OCI-LY3 (cell line): ENCODE measurements around the gene TENM4.

ENCODE experiments used
- EZH2phosphoT487 ChIP-seq: fragments of 200-600 bp; shearing (Covaris generic); IDR thresholded peaks from 2 replicates; pipeline ENCODE4 v1.6.1; 2018; ENCODE audit warnings: antibody characterized with exemption, mixed run types, low read depth
- TF ChIP-seq, protein P1 (sequence below): fragments of 200-600, 300-600 bp; sonication (generic); IDR thresholded peaks from 2 replicates; pipeline ENCODE4 v1.5.1; 2014; ENCODE audit warnings: antibody characterized with exemption, low read length, low read depth

GRCh38 chr11:78689585-78690153, 751.2 kb downstream of the TENM4 start:
- TF ChIP-seq, protein P1, sequence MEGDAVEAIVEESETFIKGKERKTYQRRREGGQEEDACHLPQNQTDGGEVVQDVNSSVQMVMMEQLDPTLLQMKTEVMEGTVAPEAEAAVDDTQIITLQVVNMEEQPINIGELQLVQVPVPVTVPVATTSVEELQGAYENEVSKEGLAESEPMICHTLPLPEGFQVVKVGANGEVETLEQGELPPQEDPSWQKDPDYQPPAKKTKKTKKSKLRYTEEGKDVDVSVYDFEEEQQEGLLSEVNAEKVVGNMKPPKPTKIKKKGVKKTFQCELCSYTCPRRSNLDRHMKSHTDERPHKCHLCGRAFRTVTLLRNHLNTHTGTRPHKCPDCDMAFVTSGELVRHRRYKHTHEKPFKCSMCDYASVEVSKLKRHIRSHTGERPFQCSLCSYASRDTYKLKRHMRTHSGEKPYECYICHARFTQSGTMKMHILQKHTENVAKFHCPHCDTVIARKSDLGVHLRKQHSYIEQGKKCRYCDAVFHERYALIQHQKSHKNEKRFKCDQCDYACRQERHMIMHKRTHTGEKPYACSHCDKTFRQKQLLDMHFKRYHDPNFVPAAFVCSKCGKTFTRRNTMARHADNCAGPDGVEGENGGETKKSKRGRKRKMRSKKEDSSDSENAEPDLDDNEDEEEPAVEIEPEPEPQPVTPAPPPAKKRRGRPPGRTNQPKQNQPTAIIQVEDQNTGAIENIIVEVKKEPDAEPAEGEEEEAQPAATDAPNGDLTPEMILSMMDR, result no peak
- TF ChIP-seq EZH2phosphoT487, result no peak
